ENCODE results near the gene SOHLH2.

SOHLH2 gene

DNA sequence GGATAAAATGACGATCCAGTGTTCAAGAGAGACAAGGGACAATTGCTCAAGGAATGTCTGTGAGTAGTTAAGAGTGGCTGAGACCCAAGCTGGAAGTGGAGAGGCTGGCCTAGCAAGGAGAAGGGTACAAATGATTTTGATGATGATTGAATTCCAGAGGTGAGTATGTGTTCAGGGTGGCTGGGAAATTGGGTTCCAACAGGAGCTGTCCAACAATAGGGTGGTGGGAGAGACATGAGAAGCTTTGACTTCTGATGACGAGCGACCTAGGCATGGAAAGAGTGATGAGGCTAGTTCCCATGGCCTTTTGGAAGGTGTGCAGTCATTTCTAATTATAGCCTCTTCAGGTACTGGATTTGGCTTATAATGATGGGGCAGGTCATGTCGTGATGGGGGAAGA is 54.1 kb downstream of the SOHLH2 start:
- DNase-seq, result no peak

DNA sequence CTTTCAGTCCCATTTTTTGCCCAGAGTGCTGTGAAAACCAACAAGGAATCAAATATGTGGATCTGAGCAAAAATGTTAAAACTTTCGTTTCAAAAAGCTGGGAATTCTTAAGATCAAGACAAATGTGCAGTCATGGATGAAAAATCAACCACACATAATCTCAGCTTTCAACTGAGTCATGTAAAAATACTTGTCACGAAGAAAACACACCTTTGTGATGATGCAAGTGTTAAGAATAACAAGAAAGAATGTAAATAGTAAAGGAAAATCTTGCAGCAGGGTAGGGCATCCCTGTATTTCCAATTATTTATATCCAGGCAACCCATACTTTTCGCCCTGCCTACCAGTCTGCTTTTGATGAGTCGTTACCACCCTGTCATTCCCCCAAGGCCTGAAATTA is 55.7 kb downstream of the SOHLH2 start:
- DNase-seq, result no peak
- Histone ChIP-seq H3K4me3 (ENCODE audit: insufficient read depth, low read depth, low read length, poor library complexity, severe bottlenecking) (no peak overlapping the region), H3K27ac (ENCODE audit: insufficient read depth, low read length, poor library complexity, severe bottlenecking) (no peak overlapping the region), H3K36me3 (ENCODE audit: control insufficient read depth, insufficient read depth, low read length) (no peaks in the 10 kb centered on the region), H3K4me1 (ENCODE audit: control insufficient read depth, insufficient read depth, low read length, poor library complexity, severe bottlenecking) (no peaks in the 10 kb centered on the region), H3K27me3 (replicated peaks; ENCODE audit: control insufficient read depth, insufficient read depth, low read length, poor library complexity, severe bottlenecking) (no peaks in the 10 kb centered on the region), H3K9me3 (ENCODE audit: control insufficient read depth, low read length) (no peaks in the 10 kb centered on the region)

More for the DNA sequence above, 54.1 kb downstream of the SOHLH2 start:
- Histone ChIP-seq H3K36me3 (ENCODE audit: control insufficient read depth, insufficient read depth, low read length) (no peaks in the 10 kb centered on the region), H3K9me3 (ENCODE audit: control insufficient read depth, low read length) (no peaks in the 10 kb centered on the region), H3K4me3 (ENCODE audit: insufficient read depth, low read depth, low read length, poor library complexity, severe bottlenecking) (no peak overlapping the region), H3K4me1 (ENCODE audit: control insufficient read depth, insufficient read depth, low read length, poor library complexity, severe bottlenecking) (no peaks in the 10 kb centered on the region), H3K27me3 (replicated peaks; ENCODE audit: control insufficient read depth, insufficient read depth, low read length, poor library complexity, severe bottlenecking) (no peaks in the 10 kb centered on the region), H3K27ac (ENCODE audit: insufficient read depth, low read length, poor library complexity, severe bottlenecking) (no peak overlapping the region)

DNA sequence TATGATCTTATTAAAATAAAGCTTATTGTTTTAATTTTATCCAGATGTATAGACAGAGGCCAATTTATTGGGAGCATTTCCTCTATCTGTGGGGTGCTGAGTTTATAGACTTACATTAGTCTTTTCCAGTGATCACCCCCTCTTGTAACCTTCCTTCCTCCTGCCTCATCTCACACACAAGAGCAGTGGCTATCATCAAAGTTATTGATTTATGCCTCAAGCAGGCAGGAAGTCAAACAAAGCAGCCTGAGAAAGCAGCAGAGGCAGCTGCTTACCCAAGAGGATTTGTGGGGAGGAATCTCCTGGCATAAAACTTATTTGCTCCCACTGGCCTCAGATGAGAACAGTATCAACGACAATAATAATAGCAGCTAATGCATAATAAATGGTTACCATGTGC is 56.9 kb downstream of the SOHLH2 start:
- H3K27me3 ChIP-seq (replicated peaks; ENCODE audit: control insufficient read depth, insufficient read depth, low read length, poor library complexity, severe bottlenecking), result no peaks in the 10 kb centered on the region
- H3K4me1 ChIP-seq (ENCODE audit: control insufficient read depth, insufficient read depth, low read length, poor library complexity, severe bottlenecking), result no peaks in the 10 kb centered on the region
- DNase-seq, result no peak
- H3K27ac ChIP-seq (ENCODE audit: insufficient read depth, low read length, poor library complexity, severe bottlenecking), result no peak overlapping the region
- H3K36me3 ChIP-seq (ENCODE audit: control insufficient read depth, insufficient read depth, low read length), result no peaks in the 10 kb centered on the region
- no peak overlapping the region for H3K4me3 ChIP-seq (ENCODE audit: insufficient read depth, low read depth, low read length, poor library complexity, severe bottlenecking)
- no peaks in the 10 kb centered on the region for H3K9me3 ChIP-seq (ENCODE audit: control insufficient read depth, low read length)

DNA sequence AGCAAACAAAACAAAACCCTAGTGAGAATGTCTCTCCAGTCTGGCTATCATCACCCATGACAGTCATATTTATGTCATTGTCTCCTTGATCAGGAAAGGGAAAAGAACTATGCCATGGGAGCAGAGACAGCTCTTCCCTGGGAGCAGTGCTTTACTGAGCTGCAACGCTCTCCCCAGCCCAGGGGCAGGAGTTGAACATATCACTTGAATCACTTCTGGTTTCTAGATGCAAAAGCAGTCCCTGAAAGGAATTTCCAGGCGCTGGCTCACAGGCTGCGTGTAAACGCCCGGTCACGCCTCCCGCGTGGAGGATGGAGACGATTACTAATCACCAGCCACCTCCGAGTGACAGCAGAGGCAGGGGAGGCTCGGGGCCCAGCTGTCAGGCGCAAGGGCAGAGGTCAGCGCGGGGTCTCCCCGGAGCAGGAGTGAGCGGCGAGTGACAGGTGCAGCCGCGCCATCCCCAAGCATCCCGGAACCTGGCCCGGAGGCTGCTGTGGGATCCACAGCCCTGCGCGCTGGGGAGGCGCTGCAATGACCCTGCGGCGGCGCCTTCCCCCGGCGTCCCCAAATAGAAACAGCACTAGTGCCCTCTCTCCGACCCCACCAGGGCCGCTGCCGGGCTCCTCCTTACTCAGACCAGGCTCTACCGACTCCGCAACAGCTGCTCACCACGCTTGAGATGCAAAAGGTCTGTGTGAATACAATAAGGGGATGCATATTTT is 59.6 kb downstream of the SOHLH2 start:
- Histone ChIP-seq H3K4me1 (ENCODE audit: control insufficient read depth, insufficient read depth, low read length, poor library complexity, severe bottlenecking) (no peaks in the 10 kb centered on the region), H3K27ac (ENCODE audit: insufficient read depth, low read length, poor library complexity, severe bottlenecking) (no peak overlapping the region), H3K4me3 (ENCODE audit: insufficient read depth, low read depth, low read length, poor library complexity, severe bottlenecking) (no peak overlapping the region), H3K9me3 (ENCODE audit: control insufficient read depth, low read length) (no peaks in the 10 kb centered on the region), H3K27me3 (replicated peaks; ENCODE audit: control insufficient read depth, insufficient read depth, low read length, poor library complexity, severe bottlenecking) (no peaks in the 10 kb centered on the region), H3K36me3 (ENCODE audit: control insufficient read depth, insufficient read depth, low read length) (no peaks in the 10 kb centered on the region)
- no peak for DNase-seq

DNA sequence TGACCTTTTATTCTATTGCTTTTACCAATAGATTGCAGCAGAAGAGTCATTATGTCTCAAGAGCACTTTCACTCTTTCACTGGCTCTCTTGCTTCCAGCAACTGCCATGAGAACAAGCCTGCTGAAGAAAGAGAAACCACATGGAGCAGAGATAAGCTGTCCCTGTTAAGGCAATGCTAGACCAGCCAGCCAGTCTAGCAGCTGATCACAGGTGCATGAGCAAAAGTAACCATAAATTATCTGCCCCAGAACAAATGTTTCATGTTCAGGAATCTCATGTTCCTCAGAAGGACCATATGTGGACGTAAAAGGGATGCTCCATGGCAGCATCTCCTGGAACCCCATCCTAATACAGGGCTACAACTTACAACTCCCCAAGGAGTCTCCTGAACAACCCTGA is 62.8 kb downstream of the SOHLH2 start:
- Histone ChIP-seq H3K27me3 (replicated peaks; ENCODE audit: control insufficient read depth, insufficient read depth, low read length, poor library complexity, severe bottlenecking) (no peaks in the 10 kb centered on the region), H3K4me1 (ENCODE audit: control insufficient read depth, insufficient read depth, low read length, poor library complexity, severe bottlenecking) (no peaks in the 10 kb centered on the region)

DNA sequence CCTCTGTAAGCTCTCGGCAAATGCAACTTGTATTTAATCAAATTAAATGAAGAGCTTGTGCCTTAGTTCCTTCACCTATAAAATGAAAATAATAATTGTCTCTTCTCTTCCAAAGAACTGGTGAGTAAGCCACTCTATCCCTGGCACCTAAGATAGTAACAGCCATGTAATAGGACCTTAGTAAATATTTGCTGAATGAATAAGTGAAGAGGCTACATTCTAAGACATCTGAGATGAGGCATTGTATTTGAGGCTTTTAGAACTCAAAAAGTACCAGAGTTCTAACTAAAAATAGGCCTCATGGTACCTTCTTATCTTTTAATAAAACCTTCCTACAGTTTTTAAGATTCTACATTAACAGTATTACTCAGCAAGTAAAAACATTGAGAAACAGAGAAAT is 65.9 kb downstream of the SOHLH2 start:
- Histone ChIP-seq H3K27ac (ENCODE audit: insufficient read depth, low read length, poor library complexity, severe bottlenecking) (no peak overlapping the region), H3K36me3 (ENCODE audit: control insufficient read depth, insufficient read depth, low read length) (no peaks in the 10 kb centered on the region), H3K27me3 (replicated peaks; ENCODE audit: control insufficient read depth, insufficient read depth, low read length, poor library complexity, severe bottlenecking) (no peaks in the 10 kb centered on the region), H3K4me1 (ENCODE audit: control insufficient read depth, insufficient read depth, low read length, poor library complexity, severe bottlenecking) (no peaks in the 10 kb centered on the region), H3K9me3 (ENCODE audit: control insufficient read depth, low read length) (no peaks in the 10 kb centered on the region), H3K4me3 (ENCODE audit: insufficient read depth, low read depth, low read length, poor library complexity, severe bottlenecking) (no peak overlapping the region)
- DNase-seq, result no peak

More for the DNA sequence above, 62.8 kb downstream of the SOHLH2 start:
- Histone ChIP-seq H3K36me3 (ENCODE audit: control insufficient read depth, insufficient read depth, low read length) (no peaks in the 10 kb centered on the region), H3K27ac (ENCODE audit: insufficient read depth, low read length, poor library complexity, severe bottlenecking) (no peak overlapping the region), H3K4me3 (ENCODE audit: insufficient read depth, low read depth, low read length, poor library complexity, severe bottlenecking) (no peak overlapping the region), H3K9me3 (ENCODE audit: control insufficient read depth, low read length) (no peaks in the 10 kb centered on the region)
- DNase-seq, result no peak

DNA sequence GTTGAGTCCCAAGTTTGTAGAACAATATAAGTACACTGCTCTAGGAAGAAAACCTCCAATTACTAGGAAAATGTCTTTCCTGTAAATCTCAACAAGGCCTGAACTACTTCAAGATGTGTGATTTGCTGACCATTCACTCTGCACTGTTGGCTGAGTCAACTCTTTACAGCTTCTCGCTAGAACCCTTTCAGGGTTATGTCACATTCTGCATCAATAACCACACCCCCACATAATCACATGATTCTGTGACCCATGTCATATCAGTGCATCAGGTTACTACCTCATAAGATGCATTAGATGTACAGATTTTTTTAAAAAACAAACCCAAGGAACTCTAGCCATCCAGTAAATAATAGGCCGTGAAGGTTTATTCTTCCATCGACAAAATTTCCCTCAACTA is 67.0 kb downstream of the SOHLH2 start:
- H3K27me3 ChIP-seq (replicated peaks; ENCODE audit: control insufficient read depth, insufficient read depth, low read length, poor library complexity, severe bottlenecking), result no peaks in the 10 kb centered on the region
- no peak overlapping the region for H3K4me3 ChIP-seq (ENCODE audit: insufficient read depth, low read depth, low read length, poor library complexity, severe bottlenecking)
- no peaks in the 10 kb centered on the region for H3K9me3 ChIP-seq (ENCODE audit: control insufficient read depth, low read length)
- no peak overlapping the region for H3K27ac ChIP-seq (ENCODE audit: insufficient read depth, low read length, poor library complexity, severe bottlenecking)
- no peak for DNase-seq
- no peaks in the 10 kb centered on the region for H3K4me1 ChIP-seq (ENCODE audit: control insufficient read depth, insufficient read depth, low read length, poor library complexity, severe bottlenecking)
- H3K36me3 ChIP-seq (ENCODE audit: control insufficient read depth, insufficient read depth, low read length), result no peaks in the 10 kb centered on the region

DNA sequence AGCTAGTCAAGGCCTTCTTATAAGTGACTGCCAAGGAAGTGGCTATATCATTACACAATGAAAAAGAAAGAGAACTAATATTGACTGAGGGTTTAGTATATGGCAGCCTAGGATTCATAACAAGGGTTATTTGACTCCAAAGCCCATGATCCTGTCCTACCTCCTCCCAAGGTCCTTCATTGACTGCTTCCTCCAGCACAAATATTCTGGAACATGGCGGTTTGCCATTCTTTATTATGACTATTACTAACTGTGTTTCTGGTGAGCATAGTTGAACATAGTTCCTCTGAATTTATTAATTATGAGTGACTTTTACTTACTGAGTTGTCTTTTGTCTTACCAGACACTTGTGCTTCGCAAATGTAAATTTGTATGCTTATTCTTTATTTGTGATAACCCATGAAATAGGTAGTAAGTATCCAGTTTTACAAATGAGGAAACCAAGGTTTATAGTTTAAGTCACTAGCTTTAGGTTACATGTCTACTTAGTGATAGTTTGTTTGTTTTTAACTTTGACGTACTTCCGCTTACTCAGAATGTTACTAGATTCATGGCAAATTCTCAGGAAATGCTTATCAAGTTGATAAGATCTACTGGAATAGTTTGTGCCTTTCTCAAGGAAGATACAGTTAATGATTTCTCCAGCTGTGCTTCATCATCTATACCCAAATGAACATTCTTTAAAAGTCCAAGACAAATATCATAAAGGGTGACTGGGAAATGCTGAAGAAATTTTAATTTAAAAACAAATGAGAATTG is 67.7 kb downstream of the SOHLH2 start:
- DNase-seq, result no peak
- Histone ChIP-seq H3K36me3 (ENCODE audit: control insufficient read depth, insufficient read depth, low read length) (no peaks in the 10 kb centered on the region), H3K4me1 (ENCODE audit: control insufficient read depth, insufficient read depth, low read length, poor library complexity, severe bottlenecking) (no peaks in the 10 kb centered on the region), H3K9me3 (ENCODE audit: control insufficient read depth, low read length) (no peaks in the 10 kb centered on the region), H3K4me3 (ENCODE audit: insufficient read depth, low read depth, low read length, poor library complexity, severe bottlenecking) (no peak overlapping the region), H3K27ac (ENCODE audit: insufficient read depth, low read length, poor library complexity, severe bottlenecking) (no peak overlapping the region), H3K27me3 (replicated peaks; ENCODE audit: control insufficient read depth, insufficient read depth, low read length, poor library complexity, severe bottlenecking) (no peaks in the 10 kb centered on the region)

DNA sequence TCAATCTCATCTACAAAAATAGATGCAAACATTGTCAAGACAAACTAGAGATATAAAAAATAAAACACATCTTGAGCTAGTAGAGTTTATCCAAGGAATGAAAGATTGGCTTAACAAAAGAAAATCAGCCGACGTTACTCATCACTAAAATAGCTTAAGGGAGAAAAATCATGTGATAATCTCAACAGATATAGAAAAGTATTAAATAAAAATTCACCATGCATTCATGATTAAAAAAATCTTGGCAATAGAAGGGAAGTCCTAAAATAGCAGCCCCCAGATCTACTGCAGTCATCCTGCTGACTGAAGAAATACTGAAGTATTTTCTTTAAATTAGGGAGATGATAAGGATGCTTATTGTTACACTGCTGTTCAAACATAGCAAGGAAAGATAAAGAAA is 70.6 kb downstream of the SOHLH2 start:
- Histone ChIP-seq H3K36me3 (ENCODE audit: control insufficient read depth, insufficient read depth, low read length) (no peaks in the 10 kb centered on the region), H3K4me1 (ENCODE audit: control insufficient read depth, insufficient read depth, low read length, poor library complexity, severe bottlenecking) (no peaks in the 10 kb centered on the region), H3K27me3 (replicated peaks; ENCODE audit: control insufficient read depth, insufficient read depth, low read length, poor library complexity, severe bottlenecking) (no peaks in the 10 kb centered on the region), H3K9me3 (ENCODE audit: control insufficient read depth, low read length) (no peaks in the 10 kb centered on the region), H3K4me3 (ENCODE audit: insufficient read depth, low read depth, low read length, poor library complexity, severe bottlenecking) (no peak overlapping the region), H3K27ac (ENCODE audit: insufficient read depth, low read length, poor library complexity, severe bottlenecking) (no peak overlapping the region)
- no peak for DNase-seq

DNA sequence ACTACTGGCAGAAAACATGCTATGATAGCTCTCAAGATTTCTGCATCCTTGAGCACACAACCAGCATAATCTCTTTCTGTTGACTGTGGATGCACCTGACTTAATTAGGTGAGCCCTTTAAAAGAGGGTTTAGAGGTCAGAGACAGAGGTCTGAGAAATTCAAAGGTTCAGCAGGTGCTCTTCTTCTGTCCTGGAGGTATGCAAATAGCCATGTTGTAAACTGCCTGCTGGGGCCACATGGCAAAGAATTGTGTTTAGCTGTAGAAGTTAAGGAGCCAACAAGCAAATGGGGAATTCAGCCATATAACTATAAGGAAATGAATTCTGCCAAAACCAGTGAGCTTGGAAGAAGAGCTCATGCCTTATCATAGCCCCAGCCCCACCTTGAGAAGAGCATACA is 71.6 kb downstream of the SOHLH2 start:
- H3K9me3 ChIP-seq (ENCODE audit: control insufficient read depth, low read length), result no peaks in the 10 kb centered on the region
- no peak overlapping the region for H3K4me3 ChIP-seq (ENCODE audit: insufficient read depth, low read depth, low read length, poor library complexity, severe bottlenecking)
- no peak for DNase-seq
- no peaks in the 10 kb centered on the region for H3K27me3 ChIP-seq (replicated peaks; ENCODE audit: control insufficient read depth, insufficient read depth, low read length, poor library complexity, severe bottlenecking)
- no peaks in the 10 kb centered on the region for H3K36me3 ChIP-seq (ENCODE audit: control insufficient read depth, insufficient read depth, low read length)
- no peaks in the 10 kb centered on the region for H3K4me1 ChIP-seq (ENCODE audit: control insufficient read depth, insufficient read depth, low read length, poor library complexity, severe bottlenecking)
- no peak overlapping the region for H3K27ac ChIP-seq (ENCODE audit: insufficient read depth, low read length, poor library complexity, severe bottlenecking)
